ENCODE measurements around the gene FOXF1. TPM values are rescaled to one million over a fixed set of nuclear protein-coding genes. Genes with fewer than 3 reads are reported as not detected.

The FOXF1 gene
- total and polyA plus RNA-seq, 12 donors = 0.07 to 0.64 (median 0.27) TPM; not detected in 3

- TF ChIP-seq CTCF (IDR thresholded peaks at IDR 0.05) (no peak), POLR2A (IDR thresholded peaks at IDR 0.05) (no peak)
- H3K9me3 ChIP-seq (replicated peaks in 1 of 3) = no peaks in the 10 kb centered on the region
- 50 to 76% (median 67%) methylated on average over 1 to 5 of the region's 5 CpGs for WGBS, 4 donors
- peaks cover 33% of the 10 kb centered on the region for H3K27me3 ChIP-seq
- DNase-seq = no peak
- H3K27ac ChIP-seq = no peak overlapping the region
- H3K36me3 ChIP-seq (replicated peaks in 1 of 2) = no peaks in the 10 kb centered on the region
- no peak overlapping the region for H3K4me3 ChIP-seq
- intact Hi-C loops (cut with DNase I) = no loop called here
- peaks cover 0 to 8% of the 10 kb centered on the region in 2 donors for H3K4me1 ChIP-seq (replicated peaks in 1 of 2)
These were observed 12.9 kb downstream of the FOXF1 start for GRCh38 chr16:86523166-86523740.

GRCh38 chr16:86524029-86524428, 13.7 kb downstream of the FOXF1 start:
- 70 to 86% (median 71%) methylated on average over 6 of the region's 6 CpGs for WGBS, 4 donors
- peaks cover 30% of the 10 kb centered on the region for H3K27me3 ChIP-seq
- peaks cover 0 to 12% of the 10 kb centered on the region in 2 donors for H3K4me1 ChIP-seq (replicated peaks in 1 of 2)
- intact Hi-C loops (cut with DNase I) = no loop called here
- H3K27ac ChIP-seq = no peak overlapping the region
- no peak for TF ChIP-seq CTCF (IDR thresholded peaks at IDR 0.05)
- no peak for TF ChIP-seq POLR2A (IDR thresholded peaks at IDR 0.05)
- DNase-seq = no peak
- H3K36me3 ChIP-seq (replicated peaks in 1 of 2) = no peaks in the 10 kb centered on the region
- H3K4me3 ChIP-seq = no peak overlapping the region
- no peaks in the 10 kb centered on the region for H3K9me3 ChIP-seq (replicated peaks in 1 of 3)

GRCh38 chr16:86525696-86526095, 15.4 kb downstream of the FOXF1 start:
- H3K4me1 ChIP-seq (replicated peaks in 1 of 2) = peaks cover 0 to 16% of the 10 kb centered on the region in 2 donors
- WGBS, 4 donors = 58 to 72% (median 65%) methylated on average over 10 to 12 of the region's 12 CpGs
- H3K9me3 ChIP-seq (replicated peaks in 1 of 3) = no peaks in the 10 kb centered on the region
- TF ChIP-seq POLR2A (IDR thresholded peaks at IDR 0.05) (no peak), CTCF (IDR thresholded peaks at IDR 0.05) (no peak)
- H3K4me3 ChIP-seq = no peak overlapping the region
- intact Hi-C loops (cut with DNase I) = no loop called here
- H3K36me3 ChIP-seq (replicated peaks in 1 of 2) = no peaks in the 10 kb centered on the region
- DNase-seq = no peak
- no peak overlapping the region for H3K27ac ChIP-seq
- H3K27me3 ChIP-seq = peaks cover 19% of the 10 kb centered on the region

- intact Hi-C loops (cut with DNase I) = no loop called here
- Histone ChIP-seq H3K9me3 (replicated peaks in 1 of 3) (no peaks in the 10 kb centered on the region), H3K4me1 (replicated peaks in 1 of 2) (peaks cover 0 to 23% of the 10 kb centered on the region in 2 donors), H3K4me3 (no peak overlapping the region), H3K36me3 (replicated peaks in 1 of 2) (no peaks in the 10 kb centered on the region), H3K27me3 (peaks cover 7% of the 10 kb centered on the region), H3K27ac (no peak overlapping the region)
- DNase-seq = no peak
- no peak for TF ChIP-seq POLR2A (IDR thresholded peaks at IDR 0.05)
- TF ChIP-seq CTCF (IDR thresholded peaks at IDR 0.05) = no peak
- WGBS, 4 donors = 90 to 96% (median 92%) methylated on average over 15 of the region's 15 CpGs
These were observed 17.0 kb downstream of the FOXF1 start for GRCh38 chr16:86527366-86527765.
